GM12878 (cell line): ENCODE data around the gene DCDC1. TPM values are rescaled to one million over a fixed set of nuclear protein-coding genes. Genes with fewer than 3 reads are reported as not detected.

Source experiments
- ATAC-seq: fragments of 200-7000 bp; cut with Tn5 transposase; 3 replicates; pipeline ENCODE4 v1.9.1; 2020; ENCODE audit warnings: mild to moderate bottlenecking, moderate library complexity
- BruUV-seq: library from RNA; stranded (reverse); fragments of 400-500 nt; replicated peaks from 2 replicates; lab custom pipeline; 2021; lab: Mats Ljungman, UMichigan
- CTCF ChIA-PET: fragments of 300-600 bp; sonication (Branson Sonifier 250); formaldehyde crosslinking; extraction: SDS; loops from one replicate; lab custom pipeline; 2021; ENCODE audit warnings: inconsistent platforms; lab: Yijun Ruan, JAX
- POLR2A ChIA-PET: fragments of 350-600 bp; formaldehyde crosslinking; extraction: SDS; loops from one replicate; lab custom pipeline; 2021; ENCODE audit warnings: inconsistent platforms; lab: Charles Lee
- RAD21 ChIA-PET: fragments of 300-600 bp; sonication (Branson Sonifier 250); formaldehyde crosslinking; loops from one replicate; lab custom pipeline; 2023; ENCODE audit warnings: antibody characterized with exemption; ENCODE audit not compliant: unreplicated experiment; lab: Charles Lee
- SMC1A ChIA-PET: fragments of 300-600 bp; sonication (Branson Sonifier 250); formaldehyde crosslinking; loops from one replicate; lab custom pipeline; 2023; ENCODE audit not compliant: unreplicated experiment, uncharacterized antibody; lab: Charles Lee
- DNase-seq: peaks from one replicate; pipeline ENCODE4 v3.0.0-alpha.2; 2011; ENCODE audit warnings: low read depth, low spot score
- FAIRE-seq: peaks from 3 replicates; lab custom pipeline; 2011; peaks lifted over from hg19 to GRCh38; lab: Jason Lieb, UNC
- H2AFZ ChIP-seq: 2 replicates; pipeline ENCODE4 v1.6.0; 2011; ENCODE audit warnings: low read depth, low read length, control low read depth; ENCODE audit not compliant: control insufficient read depth
- H3K27ac ChIP-seq: 2 replicates; pipeline ENCODE4 v1.5.1; 2011; ENCODE audit warnings: control low read depth; ENCODE audit not compliant: control insufficient read depth, insufficient read depth
- H3K27me3 ChIP-seq, 2 experiments: replicated peaks in 1 of 2; 2 replicates each; pipeline versions ENCODE4 v1.6.0 to v1.6.1; 2011; ENCODE audit warnings: low read length in 1 of 2; ENCODE audit not compliant: control insufficient read depth in 2 of 2, insufficient read depth in 2 of 2
- H3K36me3 ChIP-seq, 2 experiments: 2 replicates each; pipeline ENCODE4 v1.5.1; 2011; ENCODE audit warnings: low read length in 1 of 2; ENCODE audit not compliant: control insufficient read depth in 2 of 2, insufficient read depth in 2 of 2
- H3K4me1 ChIP-seq: 2 replicates; pipeline ENCODE4 v1.6.1; 2011; ENCODE audit warnings: mild to moderate bottlenecking, low read length, moderate library complexity, mixed read lengths; ENCODE audit not compliant: control insufficient read depth, insufficient read depth
- H3K4me2 ChIP-seq: 2 replicates; pipeline ENCODE4 v1.6.0; 2011; ENCODE audit warnings: control low read depth; ENCODE audit not compliant: control insufficient read depth, insufficient read depth
- H3K4me3 ChIP-seq: fragments of 200-600 bp; sonication (generic); 2 replicates; pipeline ENCODE4 v1.5.1; 2016
- H3K79me2 ChIP-seq: 2 replicates; pipeline ENCODE4 v1.6.0; 2011; ENCODE audit warnings: low read length; ENCODE audit not compliant: control insufficient read depth, insufficient read depth
- H3K9ac ChIP-seq: 2 replicates; pipeline ENCODE4 v1.8.0; 2011; ENCODE audit warnings: low read length, control low read depth, mixed read lengths; ENCODE audit not compliant: control insufficient read depth, insufficient read depth
- H3K9me3 ChIP-seq: replicated peaks from 3 replicates; pipeline ENCODE4 v1.5.1; 2011; ENCODE audit warnings: mild to moderate bottlenecking, low read length; ENCODE audit not compliant: control insufficient read depth, insufficient read depth
- H4K20me1 ChIP-seq: 2 replicates; pipeline ENCODE4 v1.6.0; 2011; ENCODE audit not compliant: control insufficient read depth, insufficient read depth
- ATF7 ChIP-seq: fragments of 450-650 bp; IDR thresholded peaks from 2 replicates; pipeline ENCODE4 v1.6.1; 2016; ENCODE audit warnings: low read depth, mild to moderate bottlenecking
- CBFB ChIP-seq: IDR thresholded peaks from 2 replicates; pipeline ENCODE4 v1.6.1; 2016; ENCODE audit warnings: antibody characterized with exemption, low read depth
- ETV6 ChIP-seq, 2 experiments: fragments of 450-650 bp in 1 of 2; IDR thresholded peaks in 1 of 2; conservative IDR thresholded peaks in 1 of 2; 2 replicates each; pipeline ENCODE4 v1.6.1; 2014; ENCODE audit warnings: antibody characterized with exemption in 1 of 2, borderline replicate concordance in 1 of 2, low read depth in 1 of 2, mild to moderate bottlenecking in 1 of 2, moderate library complexity in 1 of 2
- HDGF ChIP-seq: fragments of 450-650 bp; IDR thresholded peaks from 2 replicates; pipeline ENCODE4 v1.6.1; 2016; ENCODE audit warnings: antibody characterized with exemption
- MEF2B ChIP-seq: fragments of 450-650 bp; IDR thresholded peaks from 2 replicates; pipeline ENCODE4 v1.6.1; 2018; ENCODE audit warnings: mild to moderate bottlenecking, moderate library complexity; ENCODE audit not compliant: partially characterized antibody, poor library complexity, severe bottlenecking
- MTA3 ChIP-seq: IDR thresholded peaks from 2 replicates; pipeline ENCODE4 v1.6.1; 2012; ENCODE audit warnings: low read length, inconsistent platforms, borderline replicate concordance
- MXI1 ChIP-seq: fragments of 150-350 bp; IDR thresholded peaks from 2 replicates; pipeline ENCODE4 v1.6.1; 2011; ENCODE audit warnings: low read depth, mild to moderate bottlenecking, inconsistent platforms, low read length, improper control_type of control experiment
- MYB ChIP-seq: fragments of 150-350 bp; IDR thresholded peaks from 2 replicates; pipeline ENCODE4 v1.6.1; 2014; ENCODE audit warnings: mild to moderate bottlenecking, low read depth, low read length, borderline replicate concordance
- NFIC ChIP-seq: IDR thresholded peaks from 2 replicates; pipeline ENCODE4 v1.6.1; 2012; ENCODE audit warnings: low read depth, mild to moderate bottlenecking, inconsistent platforms, low read length, moderate library complexity
- RBBP5 ChIP-seq: fragments of 200-600 bp; sonication (generic); conservative IDR thresholded peaks from 2 replicates; pipeline ENCODE4 v1.6.1; 2016
- SRF ChIP-seq, 2 experiments: IDR thresholded peaks; 2 replicates each; pipeline ENCODE4 v1.6.1; 2011; ENCODE audit warnings: low read depth in 2 of 2, low read length in 2 of 2, mild to moderate bottlenecking in 1 of 2, moderate library complexity in 1 of 2
- STAT1 ChIP-seq: fragments of 450-650 bp; conservative IDR thresholded peaks from 2 replicates; pipeline ENCODE4 v1.6.1; 2014; ENCODE audit warnings: antibody characterized with exemption, mild to moderate bottlenecking
- TCF7 ChIP-seq: IDR thresholded peaks from 2 replicates; pipeline ENCODE4 v1.6.1; 2014; ENCODE audit warnings: antibody characterized with exemption, borderline replicate concordance
- WGBS: methylation state at CpG from one replicate; pipeline ENCODE4 v1.1.6; 2016; ENCODE audit warnings: low lambda C conversion rate; ENCODE audit not compliant: insufficient replicate concordance, insufficient coverage; ENCODE audit errors: missing lambda C conversion rate; 5-methylcytosine and 5-hydroxymethylcytosine counted together
- in situ Hi-C: fragments of 300-500 bp; cut with MboI; formaldehyde crosslinking; loops from 9 replicates; pipeline ENCODE4 v1.14.3; 2018; ENCODE audit warnings: mixed read lengths
- intact Hi-C: fragments of 100-400 bp; cut with micrococcal nuclease; formaldehyde crosslinking; loops from one replicate; pipeline ENCODE4 v1.14.2; 2022; ENCODE audit not compliant: unreplicated experiment
- polyA plus RNA-seq, 11 experiments: library from polyadenylated mRNA; depleted of rRNA in 4 of 11; unstranded in 6 of 11; stranded (reverse) in 5 of 11; fragments of >200 nt; fragmentation: Nextera tagmentation in 4 of 11; fragmentation: Illumina TruSeq in 1 of 11; extraction: Ambion mirVana in 4 of 11; extraction: Trizol in 1 of 11; gene quantifications; 1 replicate in 1 of 11; 2 replicates in 10 of 11; pipeline versions ENCODE4 v1.2.1 to v1.2.3, GENCODE V29; 2011 to 2016; ENCODE audit warnings: inconsistent platforms in 2 of 11, missing spikeins in 2 of 11, low read depth in 1 of 11
- total RNA-seq, 4 experiments: library from RNA; depleted of rRNA in 3 of 4; stranded (reverse); fragments of >200 nt in 3 of 4; fragmentation: Illumina TruSeq in 1 of 4; extraction: Trizol in 1 of 4; gene quantifications; 2 replicates each; pipeline versions ENCODE4 v1.2.1 to v1.2.3, GENCODE V29; 2013 to 2021
- TF ChIP-seq, protein P1 (sequence below): fragments of 450-650 bp; IDR thresholded peaks from 2 replicates; pipeline ENCODE4 v1.6.1; 2017; ENCODE audit warnings: antibody characterized with exemption, mild to moderate bottlenecking, moderate library complexity
- TF ChIP-seq, protein P2 (sequence below): IDR thresholded peaks from 2 replicates; pipeline ENCODE4 v1.6.1; 2012; ENCODE audit warnings: low read depth, low read length, improper control_type of control experiment
- TF ChIP-seq, protein P3 (sequence below): IDR thresholded peaks from 2 replicates; pipeline ENCODE4 v1.6.1; 2011; ENCODE audit warnings: low read depth, mild to moderate bottlenecking, low read length, moderate library complexity, borderline replicate concordance; ENCODE audit errors: extremely low read depth
- TF ChIP-seq, protein P4 (sequence below): fragments of 450-650 bp; IDR thresholded peaks from 2 replicates; pipeline ENCODE4 v1.6.1; 2016; ENCODE audit warnings: mild to moderate bottlenecking

The DCDC1 gene
- total and polyA plus RNA-seq, 10 of the 15 experiments (the other 5 are each of a cell fraction or from before 2014, with no cell fraction given) = not detected

DNA sequence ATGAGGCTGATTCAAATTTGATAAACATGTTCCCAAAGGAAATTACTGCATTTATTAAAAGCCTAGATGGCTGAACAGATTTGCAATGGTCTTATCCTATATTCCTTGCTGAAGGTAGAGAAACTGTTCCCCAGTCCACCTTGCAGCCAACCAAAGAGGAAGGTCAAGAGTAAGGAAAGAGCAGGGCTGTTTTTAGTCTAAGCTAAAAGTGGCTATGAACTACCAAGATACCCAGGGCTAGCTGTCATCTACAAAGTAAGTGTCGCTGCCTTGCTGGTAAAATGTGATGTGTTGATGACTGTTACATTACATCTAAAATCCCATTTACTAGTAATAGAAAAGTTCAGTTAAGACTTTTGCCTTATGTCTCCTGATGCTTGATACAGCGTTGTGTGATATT, 493.3 kb downstream of the DCDC1 start:
- DNase-seq (no peak), FAIRE-seq (no peak), ATAC-seq (no peak)
- intact Hi-C loops = no loop called here
- Histone ChIP-seq H3K9me3 (no peaks in the 10 kb centered on the region), H3K36me3 (no peaks in the 10 kb centered on the region), H3K27me3 (no peaks in the 10 kb centered on the region), H3K9ac (no peak overlapping the region), H3K4me1 (no peaks in the 10 kb centered on the region), H3K79me2 (no peaks in the 10 kb centered on the region), H3K4me2 (no peak overlapping the region), H3K4me3 (no peak overlapping the region), H2AFZ (no peak overlapping the region), H4K20me1 (no peaks in the 10 kb centered on the region), H3K27ac (no peak overlapping the region)
- TF ChIP-seq, protein P1, sequence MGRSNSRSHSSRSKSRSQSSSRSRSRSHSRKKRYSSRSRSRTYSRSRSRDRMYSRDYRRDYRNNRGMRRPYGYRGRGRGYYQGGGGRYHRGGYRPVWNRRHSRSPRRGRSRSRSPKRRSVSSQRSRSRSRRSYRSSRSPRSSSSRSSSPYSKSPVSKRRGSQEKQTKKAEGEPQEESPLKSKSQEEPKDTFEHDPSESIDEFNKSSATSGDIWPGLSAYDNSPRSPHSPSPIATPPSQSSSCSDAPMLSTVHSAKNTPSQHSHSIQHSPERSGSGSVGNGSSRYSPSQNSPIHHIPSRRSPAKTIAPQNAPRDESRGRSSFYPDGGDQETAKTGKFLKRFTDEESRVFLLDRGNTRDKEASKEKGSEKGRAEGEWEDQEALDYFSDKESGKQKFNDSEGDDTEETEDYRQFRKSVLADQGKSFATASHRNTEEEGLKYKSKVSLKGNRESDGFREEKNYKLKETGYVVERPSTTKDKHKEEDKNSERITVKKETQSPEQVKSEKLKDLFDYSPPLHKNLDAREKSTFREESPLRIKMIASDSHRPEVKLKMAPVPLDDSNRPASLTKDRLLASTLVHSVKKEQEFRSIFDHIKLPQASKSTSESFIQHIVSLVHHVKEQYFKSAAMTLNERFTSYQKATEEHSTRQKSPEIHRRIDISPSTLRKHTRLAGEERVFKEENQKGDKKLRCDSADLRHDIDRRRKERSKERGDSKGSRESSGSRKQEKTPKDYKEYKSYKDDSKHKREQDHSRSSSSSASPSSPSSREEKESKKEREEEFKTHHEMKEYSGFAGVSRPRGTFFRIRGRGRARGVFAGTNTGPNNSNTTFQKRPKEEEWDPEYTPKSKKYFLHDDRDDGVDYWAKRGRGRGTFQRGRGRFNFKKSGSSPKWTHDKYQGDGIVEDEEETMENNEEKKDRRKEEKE = no peak
- TF ChIP-seq MEF2B (no peak), SRF (IDR thresholded peaks at IDR 0.05; ENCODE audit: low read depth in 2 of 2, low read length in 2 of 2) (no peak), MTA3 (no peak), NFIC (no peak), HDGF (no peak), MXI1 (no peak), ATF7 (no peak), CBFB (no peak), RBBP5 (no peak), STAT1 (no peak), ETV6 (conservative IDR thresholded peaks at IDR 0.05 in 1 of 2, IDR thresholded peaks at IDR 0.05 in 1 of 2; ENCODE audit: borderline replicate concordance in 1 of 2, low read depth in 1 of 2) (no peak), TCF7 (no peak), MYB (no peak)
- TF ChIP-seq, protein P2, sequence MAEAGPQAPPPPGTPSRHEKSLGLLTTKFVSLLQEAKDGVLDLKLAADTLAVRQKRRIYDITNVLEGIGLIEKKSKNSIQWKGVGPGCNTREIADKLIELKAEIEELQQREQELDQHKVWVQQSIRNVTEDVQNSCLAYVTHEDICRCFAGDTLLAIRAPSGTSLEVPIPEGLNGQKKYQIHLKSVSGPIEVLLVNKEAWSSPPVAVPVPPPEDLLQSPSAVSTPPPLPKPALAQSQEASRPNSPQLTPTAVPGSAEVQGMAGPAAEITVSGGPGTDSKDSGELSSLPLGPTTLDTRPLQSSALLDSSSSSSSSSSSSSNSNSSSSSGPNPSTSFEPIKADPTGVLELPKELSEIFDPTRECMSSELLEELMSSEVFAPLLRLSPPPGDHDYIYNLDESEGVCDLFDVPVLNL = no peak
- TF ChIP-seq, protein P3, sequence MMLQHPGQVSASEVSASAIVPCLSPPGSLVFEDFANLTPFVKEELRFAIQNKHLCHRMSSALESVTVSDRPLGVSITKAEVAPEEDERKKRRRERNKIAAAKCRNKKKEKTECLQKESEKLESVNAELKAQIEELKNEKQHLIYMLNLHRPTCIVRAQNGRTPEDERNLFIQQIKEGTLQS = no peak
- TF ChIP-seq, protein P4, sequence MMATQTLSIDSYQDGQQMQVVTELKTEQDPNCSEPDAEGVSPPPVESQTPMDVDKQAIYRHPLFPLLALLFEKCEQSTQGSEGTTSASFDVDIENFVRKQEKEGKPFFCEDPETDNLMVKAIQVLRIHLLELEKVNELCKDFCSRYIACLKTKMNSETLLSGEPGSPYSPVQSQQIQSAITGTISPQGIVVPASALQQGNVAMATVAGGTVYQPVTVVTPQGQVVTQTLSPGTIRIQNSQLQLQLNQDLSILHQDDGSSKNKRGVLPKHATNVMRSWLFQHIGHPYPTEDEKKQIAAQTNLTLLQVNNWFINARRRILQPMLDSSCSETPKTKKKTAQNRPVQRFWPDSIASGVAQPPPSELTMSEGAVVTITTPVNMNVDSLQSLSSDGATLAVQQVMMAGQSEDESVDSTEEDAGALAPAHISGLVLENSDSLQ = no peak
- SMC1A ChIA-PET = no interaction called here
- CTCF ChIA-PET = interaction anchor here (1.5 kb wide), 1 partner anchor 531 kb away, joined by 5 read pairs; no protein-coding TSS in a partner anchor
- RAD21 ChIA-PET = no interaction called here
- POLR2A ChIA-PET = no interaction called here
- in situ Hi-C loops = no loop called here
- 33% methylated on average over 2 of the region's 2 CpGs for WGBS
- no TSS peak for BruUV-seq
